Measurements from ENCODE around the gene LRPAP1. TPM values are rescaled to one million over a fixed set of nuclear protein-coding genes. Genes with fewer than 3 reads are reported as not detected.
"Not testable (repeated sequence)": the region's sequence is repeated elsewhere in the genome, so short reads cannot be mapped to it uniquely, and the experiment has no call there.

The LRPAP1 gene
- total and polyA plus RNA-seq, 3 experiments from 2014 or later = 89.0 to 140 (median 94.9) TPM

- no peaks in the 10 kb centered on the region for H3K36me3 Mint-ChIP-seq
- DNase-seq = no peak
- H3K27ac Mint-ChIP-seq = no peak overlapping the region
- ChIA-PET POLR2A (no interaction called here), CTCF (no interaction called here)
- H3K27me3 Mint-ChIP-seq = peaks cover 27 to 32% of the 10 kb centered on the region in 2 donors
- no peaks in the 10 kb centered on the region for H3K4me1 Mint-ChIP-seq
- no peaks in the 10 kb centered on the region for H3K36me3 ChIP-seq (ENCODE audit: insufficient read depth, low read length)
- H3K9me3 Mint-ChIP-seq = no peaks in the 10 kb centered on the region
- H3K9me3 ChIP-seq (ENCODE audit: low read length) = no peaks in the 10 kb centered on the region
- H3K27me3 ChIP-seq (ENCODE audit: insufficient read depth, low read length, poor library complexity, severe bottlenecking) = peaks cover 13% of the 10 kb centered on the region
- no peaks in the 10 kb centered on the region for H3K4me1 ChIP-seq (ENCODE audit: insufficient read depth, low read length)
- H3K4me3 Mint-ChIP-seq = no peak overlapping the region
- no peak overlapping the region for H3K4me3 ChIP-seq (ENCODE audit: low read length)
- no peak overlapping the region for H3K27ac ChIP-seq (ENCODE audit: low read depth, low read length)
These were observed 70.5 kb downstream of the LRPAP1 start for GRCh38 chr4:3461515-3462291.

- H3K4me1 Mint-ChIP-seq = no peaks in the 10 kb centered on the region
- no peaks in the 10 kb centered on the region for H3K9me3 ChIP-seq (ENCODE audit: low read length)
- CTCF ChIA-PET = no interaction called here
- H3K27ac ChIP-seq (ENCODE audit: low read depth, low read length) = no peak overlapping the region
- no peak overlapping the region for H3K4me3 Mint-ChIP-seq
- POLR2A ChIA-PET = no interaction called here
- H3K36me3 Mint-ChIP-seq = peaks cover 0 to under 1% (median 0%) of the 10 kb centered on the region in 3 donors
- H3K9me3 Mint-ChIP-seq = peaks cover 0 to 2% (median under 1%) of the 10 kb centered on the region in 5 donors
- H3K27me3 ChIP-seq (ENCODE audit: insufficient read depth, low read length, poor library complexity, severe bottlenecking) = peaks cover 13% of the 10 kb centered on the region
- peaks cover 27 to 32% of the 10 kb centered on the region in 2 donors for H3K27me3 Mint-ChIP-seq
- no peak for DNase-seq
- no peak overlapping the region for H3K4me3 ChIP-seq (ENCODE audit: low read length)
- no peak overlapping the region for H3K27ac Mint-ChIP-seq
- H3K4me1 ChIP-seq (ENCODE audit: insufficient read depth, low read length) = no peaks in the 10 kb centered on the region
- H3K36me3 ChIP-seq (ENCODE audit: insufficient read depth, low read length) = no peaks in the 10 kb centered on the region
These were observed 71.3 kb downstream of the LRPAP1 start for GRCh38 chr4:3460926-3461325.

DNA sequence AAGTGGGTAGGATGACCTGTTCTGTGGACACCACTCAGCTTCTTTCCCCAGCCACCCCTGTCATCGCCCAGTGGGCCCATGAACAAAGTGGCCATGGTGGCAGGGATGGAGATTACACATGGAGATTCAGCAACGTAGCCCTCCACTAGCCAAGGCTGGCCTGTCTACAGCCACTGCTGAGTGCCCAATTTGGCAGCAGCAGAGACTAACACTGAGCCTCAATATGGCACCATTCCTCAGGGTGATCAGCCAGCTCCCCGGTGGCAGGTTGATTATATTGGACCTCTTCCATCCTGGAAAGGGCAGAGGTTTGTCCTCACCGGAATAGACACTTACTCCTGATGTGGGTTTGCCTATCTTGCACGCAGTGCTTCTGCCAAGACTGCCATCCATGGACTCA, 73.1 kb downstream of the LRPAP1 start:
- POLR2A ChIA-PET; H3K4me3 ChIP-seq (ENCODE audit: low read length); H3K27ac Mint-ChIP-seq; DNase-seq; H3K27me3 ChIP-seq (ENCODE audit: insufficient read depth, low read length, poor library complexity, severe bottlenecking); CTCF ChIA-PET; H3K9me3 ChIP-seq (ENCODE audit: low read length); H3K36me3 ChIP-seq (ENCODE audit: insufficient read depth, low read length); H3K4me3 Mint-ChIP-seq; H3K4me1 ChIP-seq (ENCODE audit: insufficient read depth, low read length); H3K27ac ChIP-seq (ENCODE audit: low read depth, low read length); H3K4me1 Mint-ChIP-seq: not testable (repeated sequence)
- peaks cover 22 to 25% of the 10 kb centered on the region in 2 donors for H3K27me3 Mint-ChIP-seq
- peaks cover 0 to 11% (median 0%) of the 10 kb centered on the region in 3 donors for H3K36me3 Mint-ChIP-seq
- H3K9me3 Mint-ChIP-seq = peaks cover 3 to 16% (median 11%) of the 10 kb centered on the region in 5 donors

DNA sequence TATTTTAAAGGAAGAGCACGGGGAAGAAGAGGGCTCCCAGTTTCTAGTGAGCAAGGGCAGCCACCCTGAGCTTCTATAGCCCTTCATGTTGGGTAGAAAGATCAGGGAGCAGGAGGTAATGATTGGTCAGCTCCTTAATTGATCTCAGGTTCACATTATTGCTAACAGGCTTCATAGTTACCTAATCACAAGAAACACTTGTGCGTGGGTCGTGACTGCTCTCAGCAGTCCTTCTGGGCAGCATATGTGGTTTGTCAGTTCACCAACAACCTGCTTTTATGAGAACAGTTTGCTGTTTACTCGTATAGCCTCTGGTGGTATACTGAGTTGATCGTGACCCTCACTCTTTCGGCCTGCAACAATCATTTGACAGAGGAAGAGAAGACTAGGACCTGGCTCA, 73.9 kb downstream of the LRPAP1 start:
- Mint-ChIP-seq H3K4me1 (no peaks in the 10 kb centered on the region), H3K27ac (no peak overlapping the region), H3K36me3 (peaks cover 0 to 11% (median 0%) of the 10 kb centered on the region in 3 donors), H3K27me3 (peaks cover 22 to 25% of the 10 kb centered on the region in 2 donors), H3K9me3 (peaks cover 3 to 16% (median 11%) of the 10 kb centered on the region in 5 donors), H3K4me3 (no peak overlapping the region)
- Histone ChIP-seq H3K9me3 (ENCODE audit: low read length) (no peaks in the 10 kb centered on the region), H3K4me1 (ENCODE audit: insufficient read depth, low read length) (no peaks in the 10 kb centered on the region), H3K36me3 (ENCODE audit: insufficient read depth, low read length) (no peaks in the 10 kb centered on the region), H3K27me3 (ENCODE audit: insufficient read depth, low read length, poor library complexity, severe bottlenecking) (peaks cover 7% of the 10 kb centered on the region), H3K27ac (ENCODE audit: low read depth, low read length) (no peak overlapping the region), H3K4me3 (ENCODE audit: low read length) (no peak overlapping the region)
- DNase-seq = no peak
- POLR2A ChIA-PET = no interaction called here
- CTCF ChIA-PET = no interaction called here

DNA sequence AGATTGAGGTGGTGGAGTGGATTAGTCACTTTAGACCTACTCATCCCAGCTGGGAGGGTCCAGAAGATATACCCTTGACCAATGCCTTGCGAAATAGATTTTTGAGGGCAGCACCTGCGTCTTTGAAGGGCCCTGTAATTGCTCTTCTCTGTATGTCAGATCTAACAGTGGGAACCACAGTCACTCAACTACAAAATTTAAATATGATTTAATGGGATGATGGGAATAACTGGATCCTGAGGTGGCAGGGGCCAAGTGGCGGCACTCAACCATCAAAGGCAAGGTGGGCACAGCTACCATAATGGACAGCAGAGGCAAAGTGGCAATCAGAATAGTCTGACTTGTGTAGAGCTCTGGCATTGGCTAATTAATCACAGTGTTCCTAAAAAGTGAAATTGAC, 76.6 kb downstream of the LRPAP1 start:
- Mint-ChIP-seq H3K27me3 (peaks cover 17 to 25% of the 10 kb centered on the region in 2 donors), H3K36me3 (peaks cover 0 to 11% (median 0%) of the 10 kb centered on the region in 3 donors), H3K9me3 (peaks cover 3 to 16% (median 11%) of the 10 kb centered on the region in 5 donors)
- H3K27ac ChIP-seq (ENCODE audit: low read depth, low read length); DNase-seq; H3K4me3 ChIP-seq (ENCODE audit: low read length); H3K9me3 ChIP-seq (ENCODE audit: low read length); H3K4me3 Mint-ChIP-seq; POLR2A ChIA-PET; H3K36me3 ChIP-seq (ENCODE audit: insufficient read depth, low read length); H3K4me1 Mint-ChIP-seq; H3K27ac Mint-ChIP-seq; CTCF ChIA-PET; H3K27me3 ChIP-seq (ENCODE audit: insufficient read depth, low read length, poor library complexity, severe bottlenecking); H3K4me1 ChIP-seq (ENCODE audit: insufficient read depth, low read length): not testable (repeated sequence)

Other genes starting within 250 kb of the LRPAP1 start
- 1 to 10 TPM; 2.3 to 2.4 TPM for gene RGS12, start 239.4 kb downstream of the LRPAP1 start, total RNA-seq
- gene RGS12, start 239.4 kb downstream of the LRPAP1 start, polyA plus RNA-seq = 3.0 TPM
- not detected for gene HGFAC, start 90.5 kb downstream of the LRPAP1 start, total RNA-seq
- gene HGFAC, start 90.5 kb downstream of the LRPAP1 start, polyA plus RNA-seq = not detected
- not detected for gene DOK7, start 69.1 kb downstream of the LRPAP1 start, total RNA-seq
- gene DOK7, start 69.1 kb downstream of the LRPAP1 start, polyA plus RNA-seq = not detected
- not detected for gene ADRA2C, start 234.0 kb upstream of the LRPAP1 start, total RNA-seq
- not detected for gene ADRA2C, start 234.0 kb upstream of the LRPAP1 start, polyA plus RNA-seq